ENCODE data around the gene SLF2. TPM values are rescaled to one million over a fixed set of nuclear protein-coding genes. Genes with fewer than 3 reads are reported as not detected.

Gene SLF2
- total RNA-seq, 2 donors from 2014 or later, result 11.5 to 12.3 TPM

GRCh38 chr10:100866010-100866409 lies 46.8 kb upstream of the SLF2 start:
- no peak for DNase-seq (ENCODE audit: low spot score)

DNA sequence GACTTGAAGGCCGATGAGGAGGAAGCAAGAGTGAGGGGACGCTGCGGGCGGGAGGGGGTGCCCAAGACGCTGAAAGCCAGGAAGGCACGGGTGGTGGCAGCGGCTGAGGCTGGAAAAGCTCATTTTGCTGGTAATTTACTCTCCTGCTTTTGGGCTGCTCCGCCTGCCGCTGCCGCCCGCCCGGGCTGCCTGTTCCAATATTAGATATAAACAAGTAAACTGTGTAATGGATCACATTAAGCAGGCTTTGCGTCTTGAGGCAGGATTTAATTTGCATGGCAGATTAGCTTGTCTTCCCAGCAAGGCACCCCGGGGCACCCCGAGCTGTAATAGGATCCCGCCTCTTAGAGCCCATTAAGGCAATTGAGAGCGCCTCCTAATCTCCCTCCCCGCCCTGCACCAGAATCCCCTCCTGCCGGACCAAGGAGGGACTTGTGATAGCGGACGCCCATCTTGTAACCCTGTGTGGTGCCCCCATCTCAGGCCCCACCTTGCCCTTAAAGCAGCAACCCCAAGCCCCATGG lies 46.1 kb upstream of the SLF2 start:
- Histone ChIP-seq H3K27ac (no peak overlapping the region), H3K36me3 (no peaks in the 10 kb centered on the region), H3K4me3 (no peak overlapping the region), H3K27me3 (peaks cover 0 to 3% of the 10 kb centered on the region in 2 donors), H3K4me1 (no peaks in the 10 kb centered on the region), H3K9me3 (no peaks in the 10 kb centered on the region)
- DNase-seq (ENCODE audit: low spot score), result no peak
- TF ChIP-seq, protein P1, sequence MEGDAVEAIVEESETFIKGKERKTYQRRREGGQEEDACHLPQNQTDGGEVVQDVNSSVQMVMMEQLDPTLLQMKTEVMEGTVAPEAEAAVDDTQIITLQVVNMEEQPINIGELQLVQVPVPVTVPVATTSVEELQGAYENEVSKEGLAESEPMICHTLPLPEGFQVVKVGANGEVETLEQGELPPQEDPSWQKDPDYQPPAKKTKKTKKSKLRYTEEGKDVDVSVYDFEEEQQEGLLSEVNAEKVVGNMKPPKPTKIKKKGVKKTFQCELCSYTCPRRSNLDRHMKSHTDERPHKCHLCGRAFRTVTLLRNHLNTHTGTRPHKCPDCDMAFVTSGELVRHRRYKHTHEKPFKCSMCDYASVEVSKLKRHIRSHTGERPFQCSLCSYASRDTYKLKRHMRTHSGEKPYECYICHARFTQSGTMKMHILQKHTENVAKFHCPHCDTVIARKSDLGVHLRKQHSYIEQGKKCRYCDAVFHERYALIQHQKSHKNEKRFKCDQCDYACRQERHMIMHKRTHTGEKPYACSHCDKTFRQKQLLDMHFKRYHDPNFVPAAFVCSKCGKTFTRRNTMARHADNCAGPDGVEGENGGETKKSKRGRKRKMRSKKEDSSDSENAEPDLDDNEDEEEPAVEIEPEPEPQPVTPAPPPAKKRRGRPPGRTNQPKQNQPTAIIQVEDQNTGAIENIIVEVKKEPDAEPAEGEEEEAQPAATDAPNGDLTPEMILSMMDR (IDR thresholded peaks at IDR 0.05), result no peak

More at GRCh38 chr10:100866010-100866409, 46.8 kb upstream of the SLF2 start:
- Histone ChIP-seq H3K4me3 (no peak overlapping the region), H3K27me3 (peaks cover 0 to 3% of the 10 kb centered on the region in 2 donors), H3K9me3 (no peaks in the 10 kb centered on the region), H3K27ac (no peak overlapping the region), H3K4me1 (no peaks in the 10 kb centered on the region), H3K36me3 (no peaks in the 10 kb centered on the region)
- TF ChIP-seq, protein P1 (IDR thresholded peaks at IDR 0.05), result no peak

GRCh38 chr10:100867261-100867963 lies 45.4 kb upstream of the SLF2 start:
- H3K27ac ChIP-seq, result no peak overlapping the region
- no peaks in the 10 kb centered on the region for H3K36me3 ChIP-seq
- TF ChIP-seq, protein P1 (IDR thresholded peaks at IDR 0.05), result no peak
- H3K27me3 ChIP-seq, result peaks cover 0 to 3% of the 10 kb centered on the region in 2 donors
- no peaks in the 10 kb centered on the region for H3K9me3 ChIP-seq
- H3K4me1 ChIP-seq, result no peaks in the 10 kb centered on the region
- DNase-seq (ENCODE audit: low spot score), result no peak
- H3K4me3 ChIP-seq, result no peak overlapping the region

GRCh38 chr10:100868382-100868781 lies 44.4 kb upstream of the SLF2 start:
- no peak for DNase-seq (ENCODE audit: low spot score)

GRCh38 chr10:100869399-100869798 lies 43.4 kb upstream of the SLF2 start:
- H3K27ac ChIP-seq, result no peak overlapping the region
- H3K27me3 ChIP-seq, result peaks cover 0 to 3% of the 10 kb centered on the region in 2 donors
- H3K4me3 ChIP-seq, result no peak overlapping the region
- TF ChIP-seq, protein P1 (IDR thresholded peaks at IDR 0.05), result no peak
- no peaks in the 10 kb centered on the region for H3K36me3 ChIP-seq
- H3K4me1 ChIP-seq, result no peaks in the 10 kb centered on the region
- H3K9me3 ChIP-seq, result no peaks in the 10 kb centered on the region
- no peak for DNase-seq (ENCODE audit: low spot score)

More at GRCh38 chr10:100868382-100868781, 44.4 kb upstream of the SLF2 start:
- Histone ChIP-seq H3K27ac (no peak overlapping the region), H3K9me3 (no peaks in the 10 kb centered on the region), H3K4me1 (no peaks in the 10 kb centered on the region), H3K27me3 (peaks cover 0 to 3% of the 10 kb centered on the region in 2 donors), H3K36me3 (no peaks in the 10 kb centered on the region), H3K4me3 (no peak overlapping the region)
- TF ChIP-seq, protein P1 (IDR thresholded peaks at IDR 0.05), result no peak
